Skeletal muscle cell (primary cell): ENCODE results near the gene FIP1L1.
"Not testable (repeated sequence)": the region's sequence is repeated elsewhere in the genome, so short reads cannot be mapped to it uniquely, and the experiment has no call there.

Source experiments
- DNase-seq: peaks from one replicate; pipeline ENCODE4 v3.0.0-alpha.2; 2010; ENCODE audit warnings: low read depth
- H3K4me3 ChIP-seq: 2 replicates; pipeline ENCODE4 v1.5.1; 2011; ENCODE audit warnings: low read depth, mild to moderate bottlenecking, control low read depth, low read length, moderate library complexity

The FIP1L1 gene

GRCh38 chr4:53377319-53378170 lies at the start of gene FIP1L1:
TSS of gene FIP1L1 (plus strand) at chr4:53377641. CDS start at chr4:53377839, 198 bp downstream.
- DNase-seq, result peak; percentile 65

GRCh38 chr4:53334916-53335315 lies 42.5 kb upstream of the FIP1L1 start:
- not testable (repeated sequence) for H3K4me3 ChIP-seq, DNase-seq

More at GRCh38 chr4:53377319-53378170, at the start of gene FIP1L1:
- H3K4me3 ChIP-seq, result peak within 1 kb of the TSS; percentile 93

GRCh38 chr4:53340145-53340544 lies 37.3 kb upstream of the FIP1L1 start:
- not testable (repeated sequence) for DNase-seq, H3K4me3 ChIP-seq

- DNase-seq, H3K4me3 ChIP-seq: not testable (repeated sequence)
Measured at GRCh38 chr4:53346392-53346791, 31.0 kb upstream of the FIP1L1 start.

GRCh38 chr4:53346920-53347852 lies 30.3 kb upstream of the FIP1L1 start:
- DNase-seq, result no peak
- H3K4me3 ChIP-seq, result no peak overlapping the region

- no peak overlapping the region for H3K4me3 ChIP-seq
Measured at GRCh38 chr4:53348046-53348445, 29.4 kb upstream of the FIP1L1 start.

GRCh38 chr4:53349091-53349491 lies 28.4 kb upstream of the FIP1L1 start:
- H3K4me3 ChIP-seq, result no peak overlapping the region
- no peak for DNase-seq

More at GRCh38 chr4:53348046-53348445, 29.4 kb upstream of the FIP1L1 start:
- no peak for DNase-seq

GRCh38 chr4:53354012-53354722 lies 23.3 kb upstream of the FIP1L1 start:
- no peak overlapping the region for H3K4me3 ChIP-seq
- DNase-seq, result no peak

GRCh38 chr4:53355930-53356521 lies 21.4 kb upstream of the FIP1L1 start:
- no peak for DNase-seq
- H3K4me3 ChIP-seq, result no peak overlapping the region

GRCh38 chr4:53361451-53361850 lies 16.0 kb upstream of the FIP1L1 start:
- H3K4me3 ChIP-seq, result no peak overlapping the region
- no peak for DNase-seq

GRCh38 chr4:53362093-53362492 lies 15.3 kb upstream of the FIP1L1 start:
- no peak overlapping the region for H3K4me3 ChIP-seq
- DNase-seq, result no peak

GRCh38 chr4:53364624-53365023 lies 12.8 kb upstream of the FIP1L1 start:
- peak overlapping the region; percentile 98 for H3K4me3 ChIP-seq

GRCh38 chr4:53365121-53365485 lies 12.3 kb upstream of the FIP1L1 start:
- DNase-seq, result no peak

More at GRCh38 chr4:53364624-53365023, 12.8 kb upstream of the FIP1L1 start:
- DNase-seq, result no peak

GRCh38 chr4:53365486-53366300 lies 11.7 kb upstream of the FIP1L1 start, which contains the start of gene SCFD2:
TSS of gene SCFD2 (minus strand) at chr4:53366061.
- peak within 1 kb of the TSS; percentile 98 for H3K4me3 ChIP-seq
- peak; percentile 83 for DNase-seq

More at GRCh38 chr4:53365121-53365485, 12.3 kb upstream of the FIP1L1 start:
- peak overlapping the region; percentile 98 for H3K4me3 ChIP-seq

GRCh38 chr4:53366301-53366716 lies 11.1 kb upstream of the FIP1L1 start:
- DNase-seq, result no peak
- peak overlapping the region; percentile 98 for H3K4me3 ChIP-seq

GRCh38 chr4:53367721-53368120 lies 9.7 kb upstream of the FIP1L1 start:
- no peak overlapping the region for H3K4me3 ChIP-seq

GRCh38 chr4:53371049-53371448 lies 6.4 kb upstream of the FIP1L1 start:
- H3K4me3 ChIP-seq, result no peak overlapping the region

More at GRCh38 chr4:53367721-53368120, 9.7 kb upstream of the FIP1L1 start:
- no peak for DNase-seq

More at GRCh38 chr4:53371049-53371448, 6.4 kb upstream of the FIP1L1 start:
- no peak for DNase-seq
